Sigmoid colon (tissue), 7 donors: ENCODE results near the gene GNL1. TPM values are rescaled to one million over a fixed set of nuclear protein-coding genes. Genes with fewer than 3 reads are reported as not detected.

Experiments
- DNase-seq: peaks from one replicate; pipeline ENCODE4 v3.0.0-alpha.2; 2019
- H3K27ac ChIP-seq, 4 donors: fragments of 200-600 bp; sonication (generic); one replicate each; pipeline ENCODE4 v1.5.1; 2016 to 2019; ENCODE audit warnings: mild to moderate bottlenecking in 1 of 4
- H3K27me3 ChIP-seq, 3 donors: fragments of 200-600 bp; sonication (generic); one replicate each; pipeline ENCODE4 v1.5.1; 2019; ENCODE audit warnings: mild to moderate bottlenecking in 1 of 3
- H3K36me3 ChIP-seq, 4 donors: fragments of 200-600 bp; sonication (generic); one replicate each; pipeline ENCODE4 v1.5.1; 2016 to 2019
- H3K4me1 ChIP-seq, 4 donors: fragments of 200-600 bp; sonication (generic); one replicate each; pipeline ENCODE4 v1.5.1; 2017 to 2019
- H3K4me3 ChIP-seq, 4 donors: fragments of 200-600 bp; sonication (generic); one replicate each; pipeline ENCODE4 v1.5.1; 2017 to 2019; ENCODE audit warnings: mild to moderate bottlenecking in 2 of 4, moderate library complexity in 1 of 4
- H3K9me3 ChIP-seq, 4 donors: fragments of 200-600 bp in 3 of 4; sonication (generic) in 3 of 4; one replicate each; pipeline versions ENCODE4 v1.5.1 to v1.6.1; 2013 to 2019
- EP300 ChIP-seq, 4 donors: sonication (generic); formaldehyde crosslinking; IDR thresholded peaks; one replicate each; pipeline ENCODE4 v1.6.1; 2017; ENCODE audit warnings: antibody characterized with exemption in 4 of 4
- POLR2A ChIP-seq, 2 donors: fragments of 450-650 bp; IDR thresholded peaks; one replicate each; pipeline ENCODE4 v1.6.1; 2016; ENCODE audit warnings: antibody characterized with exemption in 2 of 2, mild to moderate bottlenecking in 2 of 2, moderate library complexity in 2 of 2
- POLR2AphosphoS5 ChIP-seq, 4 donors: sonication (generic); formaldehyde crosslinking; IDR thresholded peaks; one replicate each; pipeline ENCODE4 v1.6.1; 2017; ENCODE audit warnings: antibody characterized with exemption in 4 of 4
- WGBS, 2 donors: extraction: QIAGEN DNeasy Blood & Tissue Kit; methylation state at CpG; one replicate each; pipeline ENCODE4 v1.1.7; 2013; 5-methylcytosine and 5-hydroxymethylcytosine counted together
- intact Hi-C: fragments of 100-400 bp; cut with DNase I; formaldehyde crosslinking; loops from one replicate; pipeline ENCODE4 v1.15.1; 2023
- polyA plus RNA-seq, 3 donors: library from polyadenylated mRNA; stranded (reverse); fragments of 200-250 nt; gene quantifications; one replicate each; pipeline ENCODE4 v1.2.3, GENCODE V29; 2013
- small RNA-seq, 3 donors: library from RNA; depleted of rRNA; stranded (forward); fragments of <200 nt; gene quantifications; one replicate each; pipeline ENCODE3, GENCODE V24; 2016
- total RNA-seq, 4 donors: library from RNA; depleted of rRNA; stranded (reverse); fragments of >200 nt; gene quantifications; one replicate each; pipeline ENCODE4 v1.1.0, GENCODE V29; 2016
- TF ChIP-seq, protein P1 (sequence below), 4 experiments: fragments of 450-650 bp in 3 of 4; fragments of 200-600 bp in 1 of 4; IDR thresholded peaks; one replicate each; pipeline ENCODE4 v1.5.1; 2016 to 2019; ENCODE audit warnings: antibody characterized with exemption in 4 of 4, mild to moderate bottlenecking in 3 of 4, moderate library complexity in 2 of 4
- donor health status: healthy with polysubstance abuse.
- donor health status: Bipolar disorder and iron deficiency.
- donor health status: healthy.

GNL1 gene
- total and polyA plus RNA-seq, 7 donors: 27.7 to 50.6 (median 35.7) TPM

- no peak overlapping the region for H3K27ac ChIP-seq
- H3K4me1 ChIP-seq: peaks cover 0 to 34% (median 26%) of the 10 kb centered on the region in 4 donors
- WGBS, 2 donors: 68 to 83% methylated on average over 8 of the region's 8 CpGs
- no peak for DNase-seq
- no peaks in the 10 kb centered on the region for H3K9me3 ChIP-seq
- H3K27me3 ChIP-seq: no peaks in the 10 kb centered on the region
- peaks cover 26 to 42% (median 28%) of the 10 kb centered on the region in 4 donors for H3K36me3 ChIP-seq
- TF ChIP-seq EP300 (IDR thresholded peaks at IDR 0.05): no peak
- intact Hi-C loops: no loop called here
- H3K4me3 ChIP-seq: no peak overlapping the region
Observed at GRCh38 chr6:30494291-30494861, 61.9 kb downstream of the GNL1 start.

DNA sequence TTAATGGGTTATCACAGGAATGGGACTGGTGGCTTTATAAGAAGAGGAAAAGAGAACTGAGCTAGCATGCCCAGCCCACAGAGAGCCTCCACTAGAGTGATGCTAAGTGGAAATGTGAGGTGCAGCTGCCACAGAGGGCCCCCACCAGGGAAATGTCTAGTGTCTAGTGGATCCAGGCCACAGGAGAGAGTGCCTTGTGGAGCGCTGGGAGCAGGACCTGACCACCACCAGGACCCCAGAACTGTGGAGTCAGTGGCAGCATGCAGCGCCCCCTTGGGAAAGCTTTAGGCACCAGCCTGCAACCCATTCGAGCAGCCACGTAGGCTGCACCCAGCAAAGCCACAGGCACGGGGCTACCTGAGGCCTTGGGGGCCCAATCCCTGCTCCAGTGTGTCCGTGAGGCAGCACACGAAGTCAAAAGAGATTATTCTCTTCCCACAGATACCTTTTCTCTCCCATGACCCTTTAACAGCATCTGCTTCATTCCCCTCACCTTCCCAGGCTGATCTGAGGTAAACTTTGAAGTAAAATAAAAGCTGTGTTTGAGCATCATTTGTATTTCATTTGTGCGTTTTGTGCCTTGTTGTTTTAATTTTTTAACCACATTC is 62.5 kb downstream of the GNL1 start:
- no peaks in the 10 kb centered on the region for H3K9me3 ChIP-seq
- no peak for DNase-seq
- no peak overlapping the region for H3K27ac ChIP-seq
- WGBS, 2 donors: 68 to 84% methylated on average over 8 of the region's 8 CpGs
- intact Hi-C loops: no loop called here
- TF ChIP-seq POLR2AphosphoS5 (IDR thresholded peaks at IDR 0.05) (no peak), EP300 (IDR thresholded peaks at IDR 0.05) (no peak), POLR2A (IDR thresholded peaks at IDR 0.05) (no peak)
- TF ChIP-seq, protein P1, sequence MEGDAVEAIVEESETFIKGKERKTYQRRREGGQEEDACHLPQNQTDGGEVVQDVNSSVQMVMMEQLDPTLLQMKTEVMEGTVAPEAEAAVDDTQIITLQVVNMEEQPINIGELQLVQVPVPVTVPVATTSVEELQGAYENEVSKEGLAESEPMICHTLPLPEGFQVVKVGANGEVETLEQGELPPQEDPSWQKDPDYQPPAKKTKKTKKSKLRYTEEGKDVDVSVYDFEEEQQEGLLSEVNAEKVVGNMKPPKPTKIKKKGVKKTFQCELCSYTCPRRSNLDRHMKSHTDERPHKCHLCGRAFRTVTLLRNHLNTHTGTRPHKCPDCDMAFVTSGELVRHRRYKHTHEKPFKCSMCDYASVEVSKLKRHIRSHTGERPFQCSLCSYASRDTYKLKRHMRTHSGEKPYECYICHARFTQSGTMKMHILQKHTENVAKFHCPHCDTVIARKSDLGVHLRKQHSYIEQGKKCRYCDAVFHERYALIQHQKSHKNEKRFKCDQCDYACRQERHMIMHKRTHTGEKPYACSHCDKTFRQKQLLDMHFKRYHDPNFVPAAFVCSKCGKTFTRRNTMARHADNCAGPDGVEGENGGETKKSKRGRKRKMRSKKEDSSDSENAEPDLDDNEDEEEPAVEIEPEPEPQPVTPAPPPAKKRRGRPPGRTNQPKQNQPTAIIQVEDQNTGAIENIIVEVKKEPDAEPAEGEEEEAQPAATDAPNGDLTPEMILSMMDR (IDR thresholded peaks at IDR 0.05): no peak
- H3K4me1 ChIP-seq: peaks cover 0 to 34% (median 26%) of the 10 kb centered on the region in 4 donors
- no peaks in the 10 kb centered on the region for H3K27me3 ChIP-seq
- H3K36me3 ChIP-seq: peaks cover 26 to 42% (median 28%) of the 10 kb centered on the region in 4 donors
- H3K4me3 ChIP-seq: no peak overlapping the region

DNA sequence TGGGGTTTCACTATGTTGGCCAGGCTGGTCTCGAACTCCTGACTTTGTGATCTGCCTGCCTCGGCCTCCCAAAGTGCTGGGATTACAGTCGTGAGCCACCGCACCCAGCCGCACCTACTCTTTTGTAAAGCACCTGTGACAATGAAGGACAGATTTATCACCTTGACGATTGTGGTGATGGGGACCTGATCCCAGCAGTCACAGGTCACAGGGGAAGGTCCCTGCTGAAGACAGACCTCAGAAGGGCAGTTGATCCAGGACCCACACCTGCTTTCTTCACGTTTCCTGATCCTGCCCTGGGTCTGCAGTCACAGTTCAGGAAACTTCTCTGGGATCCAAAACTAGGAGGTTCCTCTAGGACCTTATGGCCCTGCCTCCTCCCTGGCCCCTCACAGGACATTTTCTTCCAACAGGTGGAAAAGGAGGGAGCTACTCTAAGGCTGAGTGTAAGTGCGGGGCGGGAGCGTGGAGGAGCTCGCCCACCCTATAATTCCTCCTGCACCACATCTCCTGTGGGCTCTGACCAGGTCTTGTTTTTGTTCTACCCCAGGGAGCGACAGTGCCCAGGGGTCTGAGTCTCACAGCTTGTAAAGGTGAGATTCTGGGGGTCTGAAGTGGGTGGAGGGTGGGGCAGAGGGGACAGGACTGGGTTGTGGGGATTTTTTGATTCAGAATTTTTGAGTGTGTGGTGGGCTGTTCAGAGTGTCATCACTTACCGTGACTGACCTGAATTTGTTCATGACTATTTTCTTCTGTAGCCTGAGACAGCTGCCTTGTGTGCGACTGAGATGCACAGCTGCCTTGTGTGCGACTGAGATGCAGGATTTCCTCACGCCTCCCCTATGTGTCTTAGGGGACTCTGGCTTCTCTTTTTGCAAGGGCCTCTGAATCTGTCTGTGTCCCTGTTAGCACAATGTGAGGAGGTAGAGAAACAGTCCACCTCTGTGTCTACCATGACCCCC is 64.0 kb downstream of the GNL1 start:
- TF ChIP-seq POLR2AphosphoS5 (IDR thresholded peaks at IDR 0.05) (no peak), POLR2A (IDR thresholded peaks at IDR 0.05) (no peak), EP300 (IDR thresholded peaks at IDR 0.05) (no peak)
- TF ChIP-seq, protein P1 (IDR thresholded peaks at IDR 0.05): no peak
- H3K9me3 ChIP-seq: no peaks in the 10 kb centered on the region
- intact Hi-C loops: no loop called here
- H3K4me3 ChIP-seq: peak overlapping the region in 2 of 4 donors; percentile 78 to 86
- no peaks in the 10 kb centered on the region for H3K27me3 ChIP-seq
- DNase-seq: no peak
- H3K4me1 ChIP-seq: peaks cover 0 to 34% (median 26%) of the 10 kb centered on the region in 4 donors
- WGBS, 2 donors: 69 to 81% methylated on average over 16 of the region's 16 CpGs
- peak overlapping the region in 2 of 4 donors; percentile 30 to 98 for H3K27ac ChIP-seq
- H3K36me3 ChIP-seq: peaks cover 26 to 42% (median 28%) of the 10 kb centered on the region in 4 donors

Small RNAs within 50 kb of the gene (small RNA-seq; reads per million reads assigned to genes)
- gene MIR877: 2.9 to 5.7 (median 4.5) reads per million in 3 donors

Other genes with a start within 250 kb of the GNL1 start
- 10 to 100 TPM; 11.9 to 23.2 (median 14.4) TPM for gene TRIM39, start 229.6 kb downstream of the GNL1 start, total RNA-seq
- 10 to 100 TPM in 1 of 3 donors, 1 to 10 TPM in 2; 5.1 to 11.2 (median 7.2) TPM for gene TRIM39, start 229.6 kb downstream of the GNL1 start, polyA plus RNA-seq
- gene RPP21, start 211.3 kb downstream of the GNL1 start, total RNA-seq: 100 to 1,000 TPM; 134 to 150 (median 141) TPM
- 10 to 100 TPM; 74.7 to 86.8 (median 76.3) TPM for gene RPP21, start 211.3 kb downstream of the GNL1 start, polyA plus RNA-seq
- 100 to 1,000 TPM; 323 to 462 (median 387) TPM for gene HLA-E, start 67.0 kb downstream of the GNL1 start, total RNA-seq
- gene HLA-E, start 67.0 kb downstream of the GNL1 start, polyA plus RNA-seq: 100 to 1,000 TPM; 139 to 753 (median 181) TPM
- 10 to 100 TPM in 1 of 4 donors, 1 to 10 TPM in 3; 3.7 to 21.1 (median 4.6) TPM for gene PRR3, start 806 bp upstream of the GNL1 start, total RNA-seq
- gene PRR3, start 806 bp upstream of the GNL1 start, polyA plus RNA-seq: 1 to 10 TPM; 2.8 to 7.6 (median 3.0) TPM
- gene ABCF1, start 15.0 kb upstream of the GNL1 start, total RNA-seq: 10 to 100 TPM; 26.9 to 38.8 (median 33.6) TPM
- 10 to 100 TPM; 17.4 to 46.7 (median 25.4) TPM for gene ABCF1, start 15.0 kb upstream of the GNL1 start, polyA plus RNA-seq
- 10 to 100 TPM; 18.5 to 30.2 (median 28.3) TPM for gene PPP1R10, start 60.8 kb upstream of the GNL1 start, total RNA-seq
- gene PPP1R10, start 60.8 kb upstream of the GNL1 start, polyA plus RNA-seq: 10 to 100 TPM; 13.8 to 30.6 (median 18.7) TPM
- gene MRPS18B, start 61.4 kb upstream of the GNL1 start, total RNA-seq: 10 to 100 TPM; 36.3 to 58.9 (median 48.4) TPM
- gene MRPS18B, start 61.4 kb upstream of the GNL1 start, polyA plus RNA-seq: 10 to 100 TPM; 74.5 to 81.2 (median 78.6) TPM
- 1 to 10 TPM; 2.6 to 7.2 (median 4.8) TPM for gene ATAT1, start 70.4 kb upstream of the GNL1 start, total RNA-seq
- 1 to 10 TPM; 3.0 to 8.5 (median 4.2) TPM for gene ATAT1, start 70.4 kb upstream of the GNL1 start, polyA plus RNA-seq
- 10 to 100 TPM in 2 of 4 donors, 1 to 10 TPM in 2; 7.8 to 36.7 (median 20.7) TPM for gene C6orf136, start 90.6 kb upstream of the GNL1 start, total RNA-seq
- gene C6orf136, start 90.6 kb upstream of the GNL1 start, polyA plus RNA-seq: 10 to 100 TPM; 51.1 to 60.8 (median 52.3) TPM
- 10 to 100 TPM; 18.0 to 22.8 (median 21.3) TPM for gene DHX16, start 116.5 kb upstream of the GNL1 start, total RNA-seq
- 10 to 100 TPM; 21.6 to 34.2 (median 25.2) TPM for gene DHX16, start 116.5 kb upstream of the GNL1 start, polyA plus RNA-seq
- 10 to 100 TPM; 32.6 to 69.8 (median 39.0) TPM for gene PPP1R18, start 130.2 kb upstream of the GNL1 start, total RNA-seq
- gene PPP1R18, start 130.2 kb upstream of the GNL1 start, polyA plus RNA-seq: 10 to 100 TPM; 15.0 to 51.2 (median 27.6) TPM
- gene NRM, start 134.5 kb upstream of the GNL1 start, total RNA-seq: 1 to 10 TPM; 2.4 to 9.7 (median 5.0) TPM
- gene NRM, start 134.5 kb upstream of the GNL1 start, polyA plus RNA-seq: 10 to 100 TPM in 1 of 3 donors, 1 to 10 TPM in 2; 1.8 to 13.8 (median 2.8) TPM
- 10 to 100 TPM in 1 of 4 donors, 1 to 10 TPM in 3; 5.4 to 16.1 (median 6.7) TPM for gene MDC1, start 160.8 kb upstream of the GNL1 start, total RNA-seq
- gene MDC1, start 160.8 kb upstream of the GNL1 start, polyA plus RNA-seq: 10 to 100 TPM in 1 of 3 donors, 1 to 10 TPM in 2; 1.8 to 17.4 (median 3.7) TPM
- 100 to 1,000 TPM; 245 to 287 (median 267) TPM for gene TUBB, start 163.9 kb upstream of the GNL1 start, total RNA-seq
- gene TUBB, start 163.9 kb upstream of the GNL1 start, polyA plus RNA-seq: 100 to 1,000 TPM in 2 of 3 donors, 10 to 100 TPM in 1; 96.1 to 306 (median 111) TPM
- gene FLOT1, start 186.2 kb upstream of the GNL1 start, total RNA-seq: 100 to 1,000 TPM; 141 to 206 (median 160) TPM
- 100 to 1,000 TPM; 174 to 194 (median 188) TPM for gene FLOT1, start 186.2 kb upstream of the GNL1 start, polyA plus RNA-seq
- 10 to 100 TPM; 20.1 to 65.3 (median 21.9) TPM for gene IER3, start 188.1 kb upstream of the GNL1 start, total RNA-seq
- 100 to 1,000 TPM; 133 to 193 (median 153) TPM for gene IER3, start 188.1 kb upstream of the GNL1 start, polyA plus RNA-seq